SK-N-SH (cell line): Measurements from ENCODE around the gene CCDC78. TPM values are rescaled to one million over a fixed set of nuclear protein-coding genes. Genes with fewer than 3 reads are reported as not detected.

Source experiments
- CTCF ChIA-PET: fragments of 300-600, 350-600 bp; formaldehyde crosslinking; extraction: SDS; loops from one replicate; lab custom pipeline; 2021; lab: Yijun Ruan, JAX
- POLR2A ChIA-PET: fragments of 350-600 bp; sonication (Branson Sonifier 250); formaldehyde crosslinking; extraction: SDS; loops from one replicate; lab custom pipeline; 2020; ENCODE audit warnings: antibody characterized with exemption, inconsistent platforms; lab: Yijun Ruan, JAX
- DNase-seq: peaks from one replicate; pipeline ENCODE4 v3.0.0; 2012
- H2AFZ ChIP-seq: fragments of 200-600 bp; sonication (generic); 2 replicates; pipeline ENCODE4 v1.8.1; 2016; ENCODE audit warnings: antibody characterized with exemption, mild to moderate bottlenecking, low read depth
- H3F3A ChIP-seq: fragments of 200-600 bp; sonication (generic); replicated peaks from 2 replicates; pipeline ENCODE3; 2016; ENCODE audit warnings: antibody characterized with exemption, mild to moderate bottlenecking; ENCODE audit not compliant: insufficient read depth
- H3K27ac ChIP-seq, 2 experiments: fragments of 200-500 bp in 1 of 2; fragments of 200-600 bp in 1 of 2; sonication (Bioruptor generic) in 1 of 2; sonication (generic), shearing (Covaris generic) in 1 of 2; 2 replicates each; pipeline versions ENCODE4 v1.5.1 to v1.6.1; 2014 to 2016; ENCODE audit warnings: low read depth in 2 of 2, inconsistent platforms in 1 of 2, low read length in 1 of 2, mild to moderate bottlenecking in 1 of 2, mixed read lengths in 1 of 2
- H3K27me3 ChIP-seq: fragments of 200-600 bp; sonication (generic), shearing (Covaris generic); 2 replicates; pipeline ENCODE4 v1.6.1; 2016; ENCODE audit warnings: mixed run types; ENCODE audit not compliant: insufficient read depth
- H3K36me3 ChIP-seq, 2 experiments: fragments of 200-500 bp in 1 of 2; fragments of 200-600 bp in 1 of 2; sonication (Bioruptor generic) in 1 of 2; sonication (generic) in 1 of 2; replicated peaks in 1 of 2; 2 replicates each; pipeline versions ENCODE3 to v1.5.1; 2014 to 2016; ENCODE audit warnings: low read length in 1 of 2, mild to moderate bottlenecking in 1 of 2; ENCODE audit not compliant: insufficient read depth in 2 of 2, control insufficient read depth in 1 of 2
- H3K4me1 ChIP-seq, 2 experiments: fragments of 200-500 bp in 1 of 2; fragments of 200-600 bp in 1 of 2; sonication (Bioruptor generic) in 1 of 2; sonication (generic), shearing (Covaris generic) in 1 of 2; 2 replicates each; pipeline versions ENCODE4 v1.5.1 to v1.6.1; 2014 to 2016; ENCODE audit warnings: low read depth in 1 of 2, low read length in 1 of 2, mixed run types in 1 of 2; ENCODE audit not compliant: insufficient read depth in 2 of 2, control insufficient read depth in 1 of 2
- H3K4me2 ChIP-seq: fragments of 200-600 bp; sonication (generic), shearing (Covaris generic); 2 replicates; pipeline ENCODE4 v1.6.1; 2017; ENCODE audit warnings: mixed run types
- H3K4me3 ChIP-seq, 2 experiments: fragments of 200-500 bp in 1 of 2; fragments of 200-600 bp in 1 of 2; sonication (Bioruptor generic) in 1 of 2; sonication (generic), shearing (Covaris generic) in 1 of 2; 2 replicates each; pipeline versions ENCODE4 v1.5.1 to v1.8.1; 2014 to 2016; ENCODE audit warnings: low read depth in 2 of 2, inconsistent platforms in 1 of 2, low read length in 1 of 2, mild to moderate bottlenecking in 1 of 2, mixed read lengths in 1 of 2, moderate library complexity in 1 of 2
- H3K79me2 ChIP-seq: fragments of 200-600 bp; sonication (generic); 2 replicates; pipeline ENCODE4 v1.8.1; 2017; ENCODE audit warnings: mild to moderate bottlenecking; ENCODE audit not compliant: insufficient read depth
- H3K9ac ChIP-seq: fragments of 200-600 bp; sonication (generic); 2 replicates; pipeline ENCODE4 v1.6.1; 2017; ENCODE audit warnings: mixed run types
- H3K9me2 ChIP-seq: fragments of 200-600 bp; sonication (generic); 2 replicates; pipeline ENCODE4 v1.6.1; 2017; ENCODE audit warnings: mixed run types
- H3K9me3 ChIP-seq: fragments of 200-600 bp; sonication (generic); 2 replicates; pipeline ENCODE4 v1.6.1; 2017; ENCODE audit warnings: mixed run types, mild to moderate bottlenecking, moderate library complexity
- H4K20me1 ChIP-seq: fragments of 200-600 bp; sonication (generic); 2 replicates; pipeline ENCODE4 v1.6.1; 2017; ENCODE audit warnings: mild to moderate bottlenecking, mixed run types; ENCODE audit not compliant: insufficient read depth
- GATA2 ChIP-seq: sonication (generic); formaldehyde crosslinking; IDR thresholded peaks from 2 replicates; pipeline ENCODE4 v1.5.0; 2020; ENCODE audit warnings: mild to moderate bottlenecking, missing genetic modification reagents
- NFIC ChIP-seq: IDR thresholded peaks from 2 replicates; pipeline ENCODE4 v1.4.0; 2012; ENCODE audit warnings: borderline replicate concordance
- RAD21 ChIP-seq: IDR thresholded peaks from 2 replicates; pipeline ENCODE4 v1.6.1; 2012; ENCODE audit warnings: mild to moderate bottlenecking, low read length
- RFX5 ChIP-seq: IDR thresholded peaks from 2 replicates; pipeline ENCODE4 v1.6.1; 2012; ENCODE audit warnings: mild to moderate bottlenecking, improper control_type of control experiment, low read length
- RXRA ChIP-seq: IDR thresholded peaks from 2 replicates; pipeline ENCODE4 v1.4.0; 2012; ENCODE audit warnings: low read depth, mild to moderate bottlenecking, borderline replicate concordance
- SIN3A ChIP-seq: IDR thresholded peaks from 2 replicates; pipeline ENCODE4 v1.6.1; 2012; ENCODE audit warnings: low read depth, mild to moderate bottlenecking, low read length, moderate library complexity, borderline replicate concordance
- SMC3 ChIP-seq: IDR thresholded peaks from 2 replicates; pipeline ENCODE4 v1.6.1; 2012; ENCODE audit warnings: low read depth, low read length, improper control_type of control experiment
- YY1 ChIP-seq: IDR thresholded peaks from 2 replicates; pipeline ENCODE4 v1.4.0; 2012; ENCODE audit warnings: low read depth, mild to moderate bottlenecking
- ZBTB33 ChIP-seq: IDR thresholded peaks from 2 replicates; pipeline ENCODE4 v1.4.0; 2012; ENCODE audit warnings: low read depth, borderline replicate concordance
- WGBS: methylation state at CpG from one replicate; pipeline ENCODE4 v1.1.6; 2017; ENCODE audit warnings: low lambda C conversion rate; 5-methylcytosine and 5-hydroxymethylcytosine counted together
- polyA plus RNA-seq, 3 experiments: library from polyadenylated mRNA; depleted of rRNA; stranded (reverse); fragments of >200 nt; gene quantifications; 2 replicates each; pipeline ENCODE4 v1.2.3, GENCODE V29; 2012
- TF ChIP-seq, protein P1 (sequence below): IDR thresholded peaks from 2 replicates; pipeline ENCODE4; 2012

CCDC78 gene
- polyA plus RNA-seq, 1 of the 3 experiments (the other 2 are of a cell fraction), result 15.4 TPM

GRCh38 chr16:675884-676564 lies 50.2 kb downstream of the CCDC78 start:
- H3K36me3 ChIP-seq, result peaks cover 0 to 32% of the 10 kb centered on the region in 2 experiments
- H3K4me3 ChIP-seq, result no peak overlapping the region; a peak in 1 of 4 replicates
- no peaks in the 10 kb centered on the region for H3K27me3 ChIP-seq
- H3K4me1 ChIP-seq, result peaks cover 4 to 18% of the 10 kb centered on the region in 2 experiments; a peak in 2 of 4 replicates
- WGBS, result 62% methylated on average over 7 of the region's 25 CpGs
- CTCF ChIA-PET, result interaction anchor here (0.6 to 4.6 kb wide), 8 partner anchors 8 to 45 kb away, joined by 3 to 20 read pairs (median 4); partner anchors contain the start of genes ANTKMT, RHOT2 and WDR24
- no peak overlapping the region for H3K4me2 ChIP-seq
- no peak overlapping the region for H3K27ac ChIP-seq
- H3K9me3 ChIP-seq, result no peaks in the 10 kb centered on the region
- no peak overlapping the region for H2AFZ ChIP-seq
- DNase-seq, result no peak
- H3K79me2 ChIP-seq, result peaks cover 7% of the 10 kb centered on the region
- H3K9me2 ChIP-seq, result no peaks in the 10 kb centered on the region
- POLR2A ChIA-PET, result interaction anchor here (0.7 to 1.2 kb wide), 5 partner anchors 9 to 745 kb away, joined by 3 to 5 read pairs (median 3); partner anchors contain the start of genes JMJD8, UQCC4 and WDR90
- peaks cover 4% of the 10 kb centered on the region for H4K20me1 ChIP-seq
- TF ChIP-seq RXRA (no peak), GATA2 (CRISPR knock-in tag) (no peak), RFX5 (no peak), SMC3 (no peak), RAD21 (no peak)
- TF ChIP-seq, all 33 proteins: peak for 0
- Histone ChIP-seq H3K9ac (no peak overlapping the region), H3F3A (peaks cover 10% of the 10 kb centered on the region)

- CTCF ChIA-PET, result interaction anchor here (0.6 to 4.6 kb wide), 7 partner anchors 7 to 280 kb away, joined by 3 to 20 read pairs (median 4); partner anchors contain the start of genes RHOT2 and WDR24
- POLR2A ChIA-PET, result interaction anchor here (0.7 to 1.2 kb wide), 5 partner anchors 9 to 745 kb away, joined by 3 to 5 read pairs (median 3); partner anchors contain the start of genes JMJD8 and UQCC4
- TF ChIP-seq NFIC, result peak; percentile 35; the same call in 1 of the 2 replicates
- no peak for TF ChIP-seq YY1
- no peak for TF ChIP-seq ZBTB33
- peak; percentile 48; the same call in 1 of the 2 replicates for TF ChIP-seq SIN3A
- TF ChIP-seq, protein P1, sequence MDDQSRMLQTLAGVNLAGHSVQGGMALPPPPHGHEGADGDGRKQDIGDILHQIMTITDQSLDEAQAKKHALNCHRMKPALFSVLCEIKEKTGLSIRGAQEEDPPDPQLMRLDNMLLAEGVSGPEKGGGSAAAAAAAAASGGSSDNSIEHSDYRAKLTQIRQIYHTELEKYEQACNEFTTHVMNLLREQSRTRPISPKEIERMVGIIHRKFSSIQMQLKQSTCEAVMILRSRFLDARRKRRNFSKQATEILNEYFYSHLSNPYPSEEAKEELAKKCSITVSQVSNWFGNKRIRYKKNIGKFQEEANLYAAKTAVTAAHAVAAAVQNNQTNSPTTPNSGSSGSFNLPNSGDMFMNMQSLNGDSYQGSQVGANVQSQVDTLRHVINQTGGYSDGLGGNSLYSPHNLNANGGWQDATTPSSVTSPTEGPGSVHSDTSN, result 0 out of 2 replicates have a peak, but pooled peaks have one; percentile 8
- Histone ChIP-seq H3K9me3 (no peaks in the 10 kb centered on the region), H3K4me3 (peak within 1 kb of the TSS in 1 of 2 experiments; percentile 27; a peak in 1 of 4 replicates), H4K20me1 (no peaks in the 10 kb centered on the region), H3K9me2 (no peaks in the 10 kb centered on the region), H2AFZ (no peak within 1 kb of the TSS), H3F3A (peaks cover 4% of the 10 kb centered on the region), H3K4me2 (no peak within 1 kb of the TSS), H3K9ac (no peak within 1 kb of the TSS), H3K79me2 (peaks cover 2% of the 10 kb centered on the region; the same call in 1 of the 2 replicates), H3K27me3 (no peaks in the 10 kb centered on the region), H3K27ac (no peak within 1 kb of the TSS; a peak in 1 of 4 replicates), H3K36me3 (peaks cover 5 to 40% of the 10 kb centered on the region in 2 experiments), H3K4me1 (peaks cover 4 to 16% of the 10 kb centered on the region in 2 experiments; a peak in 2 of 4 replicates)
- 3% methylated on average over 6 of the region's 73 CpGs for WGBS
- DNase-seq, result peak; percentile 80
Measured at GRCh38 chr16:674968-675883, 51.0 kb downstream of the CCDC78 start, which contains the start of gene RHBDL1. RHBDL1 (plus strand) TSS chr16:675671; CDS start chr16:675791, 120 bp downstream.
